Left renal pelvis (tissue), 4 donors: ENCODE results near the gene PFKFB4. TPM values are rescaled to one million over a fixed set of nuclear protein-coding genes. Genes with fewer than 3 reads are reported as not detected.
"Not testable (repeated sequence)": the region's sequence is repeated elsewhere in the genome, so short reads cannot be mapped to it uniquely, and the experiment has no call there.

Experiments
- DNase-seq, 4 donors: peaks; one replicate each; pipeline ENCODE4 v3.0.0-alpha.2; 2013; ENCODE audit warnings: low read depth in 4 of 4, low spot score in 3 of 4
- polyA plus RNA-seq, 4 donors: library from polyadenylated mRNA; unstranded; fragments of 120-200 nt; gene quantifications; one replicate each; pipeline ENCODE4 v1.2.1, GENCODE V29; 2013; ENCODE audit not compliant: insufficient read length in 4 of 4

PFKFB4 gene
- polyA plus RNA-seq, 4 donors: 2.9 to 6.5 (median 5.5) TPM

GRCh38 chr3:48502728-48503168, 53.9 kb downstream of the PFKFB4 start:
- no peak for DNase-seq

DNA sequence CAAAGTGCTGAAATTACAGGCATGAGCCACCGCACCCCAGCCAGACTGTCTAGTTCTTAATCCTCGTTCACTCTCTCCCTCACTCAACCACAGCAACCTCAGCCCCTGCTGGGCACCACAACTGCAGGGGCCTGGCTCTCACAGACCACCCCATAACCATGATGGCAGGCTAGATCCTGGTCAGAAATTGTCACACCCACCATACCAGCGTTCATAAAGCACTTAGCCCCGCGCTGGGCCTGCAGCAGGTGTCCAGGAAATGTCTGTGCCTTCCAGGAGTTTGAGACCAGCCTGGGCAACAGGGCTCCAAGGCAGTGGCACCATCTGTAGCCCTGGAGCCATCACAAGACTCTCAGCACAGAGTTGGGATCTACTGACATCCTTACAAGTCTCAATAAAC, 54.5 kb downstream of the PFKFB4 start:
- no peak for DNase-seq

DNA sequence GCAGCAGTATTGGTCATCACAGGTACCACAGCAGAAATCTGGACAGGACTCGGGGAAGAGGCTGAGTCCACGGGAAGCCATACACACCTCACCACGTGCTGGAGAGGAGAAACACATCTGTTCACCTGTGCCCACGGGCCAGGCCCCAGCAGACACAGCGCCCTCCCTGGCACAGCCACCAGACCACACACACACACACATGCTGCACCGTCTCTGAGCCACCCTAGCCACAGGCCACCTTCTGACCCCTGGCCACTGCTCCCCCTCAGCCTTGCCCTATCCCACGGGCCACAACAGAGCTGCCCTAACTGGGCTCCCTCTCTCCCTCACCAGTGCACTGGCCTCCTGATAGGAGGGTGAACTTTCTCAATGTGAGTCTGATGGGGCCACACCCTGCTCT, 55.4 kb downstream of the PFKFB4 start:
- DNase-seq: no peak

GRCh38 chr3:48500656-48501055, 55.9 kb downstream of the PFKFB4 start:
- no peak for DNase-seq

DNA sequence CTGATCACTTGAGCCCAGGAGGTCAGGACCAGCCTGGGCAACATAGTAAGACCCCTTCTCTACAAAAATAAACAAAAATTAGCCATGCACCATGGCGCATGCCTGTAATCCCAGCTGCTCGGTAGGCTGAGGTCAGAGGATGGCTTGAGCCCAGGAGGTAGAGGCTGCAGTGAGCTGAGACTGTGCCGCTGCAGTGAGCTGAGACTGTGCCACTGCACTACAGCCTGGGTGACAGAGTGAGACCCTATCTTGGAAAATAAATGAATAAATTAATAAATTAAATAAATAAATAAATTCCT, 63.5 kb downstream of the PFKFB4 start:
- DNase-seq: no peak

GRCh38 chr3:48492461-48493202, 64.0 kb downstream of the PFKFB4 start:
- DNase-seq: no peak

DNA sequence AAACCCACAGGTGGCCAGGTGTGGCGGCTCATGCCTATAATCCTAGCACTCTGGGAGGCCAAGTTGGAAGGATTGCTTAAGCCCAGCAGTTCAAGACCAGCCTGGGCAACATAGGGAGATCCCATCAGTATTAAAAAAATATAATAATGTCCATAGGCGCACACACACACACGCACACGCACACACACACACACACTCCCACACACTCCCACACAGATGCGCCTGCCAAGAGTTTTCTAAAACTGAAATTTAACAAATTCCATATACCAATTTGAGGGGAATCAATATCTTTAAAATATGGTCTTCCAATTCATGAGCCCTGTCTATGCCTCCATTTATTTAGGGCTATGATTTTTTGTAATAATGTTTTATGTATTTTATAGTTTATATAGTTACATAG, 69.7 kb downstream of the PFKFB4 start:
- DNase-seq: no peak

DNA sequence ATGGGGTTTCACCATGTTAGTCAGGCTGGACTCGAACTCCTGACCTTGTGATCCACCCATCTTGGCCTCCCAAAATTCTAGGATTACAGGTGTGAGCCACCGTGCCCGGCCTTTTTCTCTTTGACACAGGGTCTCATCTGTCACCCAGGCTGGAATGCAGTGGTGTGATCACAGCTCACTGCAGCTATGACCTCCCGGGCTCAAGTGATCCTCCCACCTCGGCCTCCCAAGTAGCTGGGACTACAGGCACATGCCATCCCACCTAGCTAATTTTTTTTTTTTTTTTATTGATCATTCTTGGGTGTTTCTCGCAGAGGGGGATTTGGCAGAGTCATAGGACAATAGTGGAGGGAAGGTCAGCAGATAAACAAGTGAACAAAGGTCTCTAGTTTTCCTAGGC, 73.8 kb downstream of the PFKFB4 start:
- DNase-seq: not testable (repeated sequence)

GRCh38 chr3:48480891-48481290, 75.7 kb downstream of the PFKFB4 start:
- DNase-seq: not testable (repeated sequence)

DNA sequence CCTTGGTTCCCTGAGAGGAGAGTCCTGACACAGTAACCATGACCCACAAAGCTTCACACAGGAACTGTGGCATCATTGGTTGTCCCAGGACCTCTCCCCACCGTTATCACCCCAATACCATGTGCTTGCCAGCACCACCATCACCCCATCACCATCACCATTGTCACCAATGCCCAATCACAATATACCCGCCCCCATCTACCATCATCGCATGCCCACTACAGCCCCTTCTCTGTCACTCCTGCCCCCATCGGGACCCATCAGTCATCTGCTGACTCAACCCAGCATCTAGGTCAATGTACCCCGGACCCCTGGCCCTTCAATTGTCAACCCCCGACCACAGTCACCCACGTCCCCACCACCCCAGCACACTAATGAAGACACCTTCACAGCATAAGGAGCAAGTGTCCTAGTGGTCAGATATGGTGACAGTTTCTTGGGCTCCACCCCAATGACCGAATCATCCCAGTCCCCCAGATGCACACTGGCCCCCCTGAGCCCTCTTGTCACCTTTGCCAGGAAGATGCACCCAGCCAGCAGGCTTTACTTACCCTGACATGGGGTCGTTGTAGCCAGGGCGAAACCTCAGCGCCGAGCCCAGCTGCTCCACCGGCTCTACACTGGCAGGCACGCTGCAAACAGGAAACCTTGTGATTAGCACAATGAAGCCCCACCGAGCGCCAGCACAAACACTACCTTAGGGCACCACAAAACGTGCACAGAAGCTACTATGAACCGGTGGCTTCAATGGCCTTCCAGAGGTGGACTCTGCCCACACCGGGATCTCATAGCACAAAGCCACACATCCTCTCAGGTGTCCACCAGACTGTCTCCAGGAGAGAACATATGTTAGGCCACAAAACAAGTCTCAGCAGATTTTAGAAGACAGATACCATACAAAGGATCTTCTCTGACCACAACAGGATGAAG, 77.7 kb downstream of the PFKFB4 start:
- no peak for DNase-seq

- no peak for DNase-seq
Measured at GRCh38 chr3:48477959-48478520, 78.6 kb downstream of the PFKFB4 start.

GRCh38 chr3:48476426-48477053, 80.1 kb downstream of the PFKFB4 start:
- no peak for DNase-seq

DNA sequence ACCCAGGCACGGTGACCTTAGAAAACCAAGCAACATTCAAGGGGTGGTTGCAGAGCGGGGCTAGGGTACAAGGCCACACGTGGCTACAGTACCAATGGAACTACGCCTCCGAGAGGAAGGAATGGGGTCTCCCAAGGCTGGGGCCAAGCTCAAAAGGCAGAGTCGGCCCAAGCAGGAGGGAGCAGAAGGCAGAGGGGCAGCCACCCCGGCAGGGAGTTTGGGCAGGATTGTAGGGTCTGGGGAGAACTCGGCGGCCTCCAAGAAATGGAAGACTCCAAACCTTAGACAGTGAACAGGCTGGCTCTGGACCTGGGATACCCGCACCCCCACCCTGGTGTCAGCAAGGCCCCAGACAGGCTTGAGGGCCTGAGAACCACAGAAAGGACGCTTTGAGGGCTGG, 81.4 kb downstream of the PFKFB4 start:
- DNase-seq: no peak

- DNase-seq: no peak
Measured at GRCh38 chr3:48474619-48475018, 82.0 kb downstream of the PFKFB4 start.

DNA sequence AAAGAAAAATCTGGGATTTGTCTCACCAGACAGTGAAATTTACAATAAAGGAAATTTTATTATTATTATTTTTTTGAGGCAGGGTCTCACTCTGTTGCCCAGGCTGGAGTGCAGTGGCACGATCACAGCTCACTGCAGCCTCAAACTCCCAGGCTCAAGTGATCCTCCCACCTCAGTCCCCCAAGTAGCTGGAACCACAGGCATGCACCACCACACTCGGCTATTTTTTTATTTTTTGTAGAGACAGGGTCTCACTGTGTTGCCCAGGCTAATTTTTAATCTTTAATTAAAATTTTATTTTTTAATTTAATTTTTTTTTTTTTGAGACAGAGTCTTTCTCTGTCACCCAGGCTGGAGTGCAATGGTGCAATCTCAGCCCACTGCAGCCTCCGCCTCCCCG, 82.6 kb downstream of the PFKFB4 start:
- DNase-seq: not testable (repeated sequence)

DNA sequence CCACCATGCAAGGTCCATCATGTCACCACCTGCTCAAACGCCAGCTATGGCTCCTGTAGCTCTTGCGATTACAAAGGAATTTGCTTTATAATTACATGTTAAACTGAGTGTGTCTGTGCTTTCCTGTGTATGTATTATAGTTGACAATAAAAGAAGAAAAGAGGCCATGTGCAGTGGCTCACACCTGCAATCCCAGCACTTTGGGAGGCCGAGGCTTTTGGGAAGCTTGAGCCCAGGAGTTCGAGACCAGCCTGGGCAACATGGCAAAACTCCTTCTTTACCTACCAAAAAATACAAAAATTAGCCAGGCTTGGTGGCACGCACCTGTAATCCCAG, 83.0 kb downstream of the PFKFB4 start:
- DNase-seq: no peak

GRCh38 chr3:48472923-48473616, 83.5 kb downstream of the PFKFB4 start:
- peak; percentile 64 to 84 (median 81) for DNase-seq

DNA sequence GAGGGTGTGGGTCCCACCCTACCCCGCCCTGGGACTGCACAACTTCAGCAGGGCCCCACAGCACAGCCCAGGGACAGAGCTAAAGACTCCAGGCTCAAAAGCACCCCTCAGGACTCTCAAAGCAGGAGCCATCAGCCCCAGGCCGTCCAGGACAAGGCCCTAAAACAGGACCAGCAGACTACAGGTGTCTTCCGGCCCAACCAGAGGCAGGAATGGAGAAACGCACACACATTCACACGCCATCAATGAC, 84.0 kb downstream of the PFKFB4 start:
- no peak for DNase-seq

DNA sequence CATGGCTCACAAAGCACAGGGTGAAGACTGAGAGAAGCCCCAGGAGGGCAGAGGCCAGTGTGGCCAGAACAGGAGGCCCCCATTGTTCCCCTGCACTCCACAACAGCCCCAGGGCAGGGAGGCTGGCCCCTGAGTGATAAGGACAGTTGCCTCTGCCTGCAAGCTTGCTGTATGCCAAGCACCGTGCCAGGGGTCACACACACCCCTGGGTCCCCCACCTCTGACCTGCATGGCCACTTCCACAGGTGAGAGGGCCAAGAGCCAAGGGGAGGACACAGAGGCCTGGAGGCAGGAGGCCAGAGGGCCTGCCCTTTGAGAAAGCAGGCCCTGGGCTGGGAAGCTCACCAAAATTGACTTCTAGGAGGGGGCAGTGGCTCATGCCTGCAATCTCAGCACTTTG, 86.3 kb downstream of the PFKFB4 start:
- no peak for DNase-seq

- no peak for DNase-seq
Measured at GRCh38 chr3:48469046-48469915, 87.3 kb downstream of the PFKFB4 start.
